ENCODE measurements around the gene KRTAP19-1. TPM values are rescaled to one million over a fixed set of nuclear protein-coding genes. Genes with fewer than 3 reads are reported as not detected.
A peak's percentile ranks its signal among the peaks of the same experiment; 100 is the strongest.
"Not testable (repeated sequence)": the region's sequence is repeated elsewhere in the genome, so short reads cannot be mapped to it uniquely, and the experiment has no call there.

The KRTAP19-1 gene
- total RNA-seq, result not detected
- long read RNA-seq, result 0 reads

DNA sequence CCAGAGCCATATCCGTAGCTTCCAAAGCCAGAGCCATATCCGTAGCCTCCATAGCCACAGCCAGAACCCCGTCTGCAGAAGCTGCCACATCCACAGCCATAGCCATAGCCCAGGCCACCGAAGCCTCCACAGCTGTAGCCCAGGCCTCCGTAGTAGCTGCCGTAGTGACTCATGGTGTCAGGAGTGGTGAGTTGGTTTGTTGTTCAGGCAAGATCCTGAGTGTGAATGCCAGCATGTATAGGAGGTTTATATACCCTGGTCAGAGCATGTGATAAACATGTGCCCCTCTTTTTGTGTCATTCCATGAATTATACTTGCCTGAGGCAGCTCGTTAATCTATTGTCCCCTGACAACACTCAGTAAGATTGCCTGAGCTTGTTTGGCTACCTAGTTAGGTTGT is at the start of gene KRTAP19-1:
Gene KRTAP19-1, minus strand, starts transcription at position 223 of the 400 bp plus-strand sequence. Its CDS starts 50 bp downstream, at position 173.
- no peaks in the 10 kb centered on the region for H3K36me3 ChIP-seq
- H3K9me3 ChIP-seq, result no peaks in the 10 kb centered on the region
- ATAC-seq (no peak), DNase-seq (no peak)
- H3K4me3 ChIP-seq, result no peak within 1 kb of the TSS
- no peaks in the 10 kb centered on the region for H3K4me1 ChIP-seq
- intact Hi-C loops (cut with DNase I), result no loop called here
- TF ChIP-seq, protein P1, sequence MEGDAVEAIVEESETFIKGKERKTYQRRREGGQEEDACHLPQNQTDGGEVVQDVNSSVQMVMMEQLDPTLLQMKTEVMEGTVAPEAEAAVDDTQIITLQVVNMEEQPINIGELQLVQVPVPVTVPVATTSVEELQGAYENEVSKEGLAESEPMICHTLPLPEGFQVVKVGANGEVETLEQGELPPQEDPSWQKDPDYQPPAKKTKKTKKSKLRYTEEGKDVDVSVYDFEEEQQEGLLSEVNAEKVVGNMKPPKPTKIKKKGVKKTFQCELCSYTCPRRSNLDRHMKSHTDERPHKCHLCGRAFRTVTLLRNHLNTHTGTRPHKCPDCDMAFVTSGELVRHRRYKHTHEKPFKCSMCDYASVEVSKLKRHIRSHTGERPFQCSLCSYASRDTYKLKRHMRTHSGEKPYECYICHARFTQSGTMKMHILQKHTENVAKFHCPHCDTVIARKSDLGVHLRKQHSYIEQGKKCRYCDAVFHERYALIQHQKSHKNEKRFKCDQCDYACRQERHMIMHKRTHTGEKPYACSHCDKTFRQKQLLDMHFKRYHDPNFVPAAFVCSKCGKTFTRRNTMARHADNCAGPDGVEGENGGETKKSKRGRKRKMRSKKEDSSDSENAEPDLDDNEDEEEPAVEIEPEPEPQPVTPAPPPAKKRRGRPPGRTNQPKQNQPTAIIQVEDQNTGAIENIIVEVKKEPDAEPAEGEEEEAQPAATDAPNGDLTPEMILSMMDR (IDR thresholded peaks at IDR 0.05), result no peak
- no peak within 1 kb of the TSS for H3K27ac ChIP-seq
- H3K27me3 ChIP-seq, result no peaks in the 10 kb centered on the region

DNA sequence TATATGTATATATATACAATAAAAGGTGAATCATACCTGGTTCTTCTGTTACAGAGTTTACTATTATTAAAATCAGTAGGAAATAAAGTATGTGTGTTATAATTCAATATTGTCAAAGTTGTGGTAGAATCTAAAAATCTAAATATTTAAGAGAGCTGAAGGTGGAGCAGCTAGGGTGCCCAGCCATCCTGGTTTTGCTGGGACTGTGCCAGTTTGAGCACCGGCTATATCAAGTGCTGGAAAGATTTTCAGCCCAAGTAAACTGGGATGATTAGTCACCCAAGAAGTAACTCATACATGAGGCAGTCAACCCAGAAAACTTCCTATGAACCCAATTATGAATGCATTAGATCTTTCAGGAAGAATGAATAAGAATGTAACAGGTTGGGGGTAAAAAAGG is 38.7 kb upstream of the KRTAP19-1 start:
- intact Hi-C loops (cut with DNase I), result no loop called here
- H3K4me3 ChIP-seq, result no peak overlapping the region
- H3K36me3 ChIP-seq, result no peaks in the 10 kb centered on the region
- DNase-seq (no peak), ATAC-seq (no peak)
- no peak overlapping the region for H3K27ac ChIP-seq
- no peaks in the 10 kb centered on the region for H3K4me1 ChIP-seq
- no peaks in the 10 kb centered on the region for H3K9me3 ChIP-seq
- TF ChIP-seq, protein P1 (IDR thresholded peaks at IDR 0.05), result no peak
- H3K27me3 ChIP-seq, result no peaks in the 10 kb centered on the region

DNA sequence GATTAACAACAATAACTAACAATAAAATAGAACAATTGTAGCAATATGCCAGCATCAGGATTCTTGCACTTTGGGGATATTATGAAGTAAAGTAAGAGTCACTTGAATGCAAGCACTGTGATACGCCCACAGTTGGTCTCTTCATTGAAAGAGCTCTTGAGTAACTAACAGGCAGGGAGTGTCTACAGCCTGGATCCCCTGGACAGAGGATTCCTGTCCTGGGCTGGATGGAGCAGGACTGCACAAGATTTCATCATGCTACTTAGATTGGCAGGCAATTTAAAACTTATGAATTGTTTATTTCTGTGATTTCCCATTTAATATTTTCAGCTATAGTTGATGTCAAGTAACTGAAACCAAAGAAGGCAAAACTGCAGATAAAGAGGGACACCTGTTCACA is 35.5 kb upstream of the KRTAP19-1 start:
- DNase-seq (no peak), ATAC-seq (no peak)
- Histone ChIP-seq H3K27me3 (no peaks in the 10 kb centered on the region), H3K4me3 (no peak overlapping the region), H3K27ac (no peak overlapping the region), H3K9me3 (no peaks in the 10 kb centered on the region), H3K36me3 (no peaks in the 10 kb centered on the region), H3K4me1 (no peaks in the 10 kb centered on the region)
- intact Hi-C loops (cut with DNase I), result no loop called here
- TF ChIP-seq, protein P1 (IDR thresholded peaks at IDR 0.05), result no peak

DNA sequence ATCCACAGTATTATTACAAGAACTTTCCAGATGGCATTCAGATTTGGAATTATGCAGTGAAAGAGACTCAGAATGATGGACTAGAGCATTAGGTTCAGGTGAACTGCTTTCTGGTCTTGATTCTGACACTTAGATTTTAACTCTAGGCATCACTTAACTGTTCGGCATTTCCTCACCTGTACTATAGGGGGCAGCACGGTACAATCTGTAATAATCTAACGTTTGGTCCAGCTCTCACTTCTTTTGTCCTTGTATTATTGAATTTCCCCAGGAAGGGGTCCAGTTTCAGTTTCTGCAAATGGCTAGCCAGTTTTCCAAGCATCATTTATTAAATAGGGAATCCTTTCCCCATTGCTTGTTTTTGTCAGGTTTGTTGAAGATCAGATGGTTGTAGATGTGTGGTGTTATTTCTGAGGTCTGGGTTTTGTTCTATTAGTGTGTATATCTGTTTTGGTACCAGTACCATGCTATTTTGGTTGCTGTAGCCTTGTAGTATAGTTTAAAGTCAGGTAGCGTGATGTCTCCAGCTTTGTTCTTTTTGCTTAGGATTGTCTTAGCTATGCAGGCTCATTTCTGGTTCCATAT is 25.5 kb upstream of the KRTAP19-1 start:
- ATAC-seq, DNase-seq: not testable (repeated sequence)

DNA sequence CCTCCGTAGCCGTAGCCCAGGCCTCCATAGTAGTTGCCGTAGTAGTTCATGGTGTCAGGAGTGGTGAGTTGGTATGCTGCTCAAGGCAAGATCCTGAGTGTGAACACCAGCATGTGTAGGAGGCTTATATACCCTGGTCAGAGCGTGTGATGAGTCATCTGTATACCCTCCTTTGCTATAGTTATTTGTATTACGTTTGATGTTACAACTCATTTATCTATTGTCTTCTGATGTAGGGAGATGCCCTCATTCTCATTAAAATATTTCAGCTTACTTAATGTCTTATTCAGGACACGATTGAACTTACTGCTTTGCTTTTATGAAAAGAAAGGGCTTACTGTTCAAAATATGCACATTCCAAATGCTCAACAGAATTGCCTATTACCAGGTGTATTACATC is 21.9 kb upstream of the KRTAP19-1 start, which contains the start of gene KRTAP19-5:
Gene KRTAP19-5, minus strand, starts transcription at position 101 of the 400 bp plus-strand sequence. Its CDS starts 51 bp downstream, at position 50.
- DNase-seq (no peak), ATAC-seq (no peak)
- intact Hi-C loops (cut with DNase I), result no loop called here
- Histone ChIP-seq H3K4me3 (no peak within 1 kb of the TSS), H3K36me3 (no peaks in the 10 kb centered on the region), H3K27ac (no peak within 1 kb of the TSS), H3K27me3 (no peaks in the 10 kb centered on the region), H3K4me1 (no peaks in the 10 kb centered on the region), H3K9me3 (no peaks in the 10 kb centered on the region)
- TF ChIP-seq, protein P1 (IDR thresholded peaks at IDR 0.05), result no peak

More for the DNA sequence above, 25.5 kb upstream of the KRTAP19-1 start:
- H3K4me1 ChIP-seq; H3K36me3 ChIP-seq; H3K27me3 ChIP-seq; intact Hi-C loops (cut with DNase I); H3K4me3 ChIP-seq; H3K27ac ChIP-seq; H3K9me3 ChIP-seq: not testable (repeated sequence)
- TF ChIP-seq, protein P1 (IDR thresholded peaks at IDR 0.05), result peak; percentile 31

All from upper lobe of right lung (tissue), 1 donor.